GM12878 (cell line): ENCODE measurements around the gene NOS1AP. TPM values are rescaled to one million over a fixed set of nuclear protein-coding genes. Genes with fewer than 3 reads are reported as not detected.

Experiments
- ATAC-seq: fragments of 200-7000 bp; cut with Tn5 transposase; 3 replicates; pipeline ENCODE4 v1.9.1; 2020; ENCODE audit warnings: mild to moderate bottlenecking, moderate library complexity
- BruUV-seq: library from RNA; stranded (reverse); fragments of 400-500 nt; replicated peaks from 2 replicates; lab custom pipeline; 2021; lab: Mats Ljungman, UMichigan
- CTCF ChIA-PET: fragments of 300-600 bp; sonication (Branson Sonifier 250); formaldehyde crosslinking; extraction: SDS; loops from one replicate; lab custom pipeline; 2021; ENCODE audit warnings: inconsistent platforms; lab: Yijun Ruan, JAX
- POLR2A ChIA-PET: fragments of 350-600 bp; formaldehyde crosslinking; extraction: SDS; loops from one replicate; lab custom pipeline; 2021; ENCODE audit warnings: inconsistent platforms; lab: Charles Lee
- RAD21 ChIA-PET: fragments of 300-600 bp; sonication (Branson Sonifier 250); formaldehyde crosslinking; loops from one replicate; lab custom pipeline; 2023; ENCODE audit warnings: antibody characterized with exemption; ENCODE audit not compliant: unreplicated experiment; lab: Charles Lee
- SMC1A ChIA-PET: fragments of 300-600 bp; sonication (Branson Sonifier 250); formaldehyde crosslinking; loops from one replicate; lab custom pipeline; 2023; ENCODE audit not compliant: unreplicated experiment, uncharacterized antibody; lab: Charles Lee
- DNase-seq: peaks from one replicate; pipeline ENCODE4 v3.0.0-alpha.2; 2011; ENCODE audit warnings: low read depth, low spot score
- FAIRE-seq: peaks from 3 replicates; lab custom pipeline; 2011; peaks lifted over from hg19 to GRCh38; lab: Jason Lieb, UNC
- H2AFZ ChIP-seq: 2 replicates; pipeline ENCODE4 v1.6.0; 2011; ENCODE audit warnings: low read depth, low read length, control low read depth; ENCODE audit not compliant: control insufficient read depth
- H3K27ac ChIP-seq: 2 replicates; pipeline ENCODE4 v1.5.1; 2011; ENCODE audit warnings: control low read depth; ENCODE audit not compliant: control insufficient read depth, insufficient read depth
- H3K27me3 ChIP-seq, 2 experiments: replicated peaks in 1 of 2; 2 replicates each; pipeline versions ENCODE4 v1.6.0 to v1.6.1; 2011; ENCODE audit warnings: low read length in 1 of 2; ENCODE audit not compliant: control insufficient read depth in 2 of 2, insufficient read depth in 2 of 2
- H3K36me3 ChIP-seq, 2 experiments: 2 replicates each; pipeline ENCODE4 v1.5.1; 2011; ENCODE audit warnings: low read length in 1 of 2; ENCODE audit not compliant: control insufficient read depth in 2 of 2, insufficient read depth in 2 of 2
- H3K4me1 ChIP-seq: 2 replicates; pipeline ENCODE4 v1.6.1; 2011; ENCODE audit warnings: mild to moderate bottlenecking, low read length, moderate library complexity, mixed read lengths; ENCODE audit not compliant: control insufficient read depth, insufficient read depth
- H3K4me2 ChIP-seq: 2 replicates; pipeline ENCODE4 v1.6.0; 2011; ENCODE audit warnings: control low read depth; ENCODE audit not compliant: control insufficient read depth, insufficient read depth
- H3K4me3 ChIP-seq: fragments of 200-600 bp; sonication (generic); 2 replicates; pipeline ENCODE4 v1.5.1; 2016
- H3K79me2 ChIP-seq: 2 replicates; pipeline ENCODE4 v1.6.0; 2011; ENCODE audit warnings: low read length; ENCODE audit not compliant: control insufficient read depth, insufficient read depth
- H3K9ac ChIP-seq: 2 replicates; pipeline ENCODE4 v1.8.0; 2011; ENCODE audit warnings: low read length, control low read depth, mixed read lengths; ENCODE audit not compliant: control insufficient read depth, insufficient read depth
- H3K9me3 ChIP-seq: replicated peaks from 3 replicates; pipeline ENCODE4 v1.5.1; 2011; ENCODE audit warnings: mild to moderate bottlenecking, low read length; ENCODE audit not compliant: control insufficient read depth, insufficient read depth
- H4K20me1 ChIP-seq: 2 replicates; pipeline ENCODE4 v1.6.0; 2011; ENCODE audit not compliant: control insufficient read depth, insufficient read depth
- PAX5 ChIP-seq: IDR thresholded peaks from 2 replicates; pipeline ENCODE4 v1.6.1; 2011; ENCODE audit warnings: low read depth, low read length, borderline replicate concordance
- PML ChIP-seq: IDR thresholded peaks from 2 replicates; pipeline ENCODE4 v1.6.1; 2012; ENCODE audit warnings: low read length, inconsistent platforms
- POLR2AphosphoS5 ChIP-seq: IDR thresholded peaks from 2 replicates; pipeline ENCODE4 v1.6.1; 2011; ENCODE audit warnings: mild to moderate bottlenecking, low read length, inconsistent platforms
- SKIL ChIP-seq: fragments of 450-650 bp; IDR thresholded peaks from 2 replicates; pipeline ENCODE4 v1.6.1; 2017; ENCODE audit warnings: mild to moderate bottlenecking, low read depth, inconsistent platforms; ENCODE audit not compliant: poor library complexity, severe bottlenecking
- SPI1 ChIP-seq: IDR thresholded peaks from 2 replicates; pipeline ENCODE4 v1.6.1; 2011; ENCODE audit warnings: low read depth, mild to moderate bottlenecking, low read length, moderate library complexity, borderline replicate concordance; ENCODE audit not compliant: insufficient read depth
- STAT3 ChIP-seq: IDR thresholded peaks from 2 replicates; pipeline ENCODE4 v1.6.1; 2011; ENCODE audit warnings: low read depth, low read length, improper control_type of control experiment
- TAF1 ChIP-seq: IDR thresholded peaks from 2 replicates; pipeline ENCODE4 v1.6.1; 2011; ENCODE audit warnings: mild to moderate bottlenecking, low read depth, low read length, borderline replicate concordance
- TCF3 ChIP-seq: IDR thresholded peaks from 2 replicates; pipeline ENCODE4 v1.6.1; 2012; ENCODE audit warnings: low read depth, mild to moderate bottlenecking, low read length, borderline replicate concordance; ENCODE audit not compliant: insufficient read depth
- USF1 ChIP-seq: IDR thresholded peaks from 2 replicates; pipeline ENCODE4 v1.6.1; 2011; ENCODE audit warnings: borderline replicate concordance, low read depth, mild to moderate bottlenecking, moderate library complexity, mixed read lengths, low read length; ENCODE audit not compliant: insufficient read depth; ENCODE audit errors: extremely low read length
- WGBS: methylation state at CpG from one replicate; pipeline ENCODE4 v1.1.6; 2016; ENCODE audit warnings: low lambda C conversion rate; ENCODE audit not compliant: insufficient replicate concordance, insufficient coverage; ENCODE audit errors: missing lambda C conversion rate; 5-methylcytosine and 5-hydroxymethylcytosine counted together
- in situ Hi-C: fragments of 300-500 bp; cut with MboI; formaldehyde crosslinking; loops from 9 replicates; pipeline ENCODE4 v1.14.3; 2018; ENCODE audit warnings: mixed read lengths
- intact Hi-C: fragments of 100-400 bp; cut with micrococcal nuclease; formaldehyde crosslinking; loops from one replicate; pipeline ENCODE4 v1.14.2; 2022; ENCODE audit not compliant: unreplicated experiment
- polyA plus RNA-seq, 11 experiments: library from polyadenylated mRNA; depleted of rRNA in 4 of 11; unstranded in 6 of 11; stranded (reverse) in 5 of 11; fragments of >200 nt; fragmentation: Nextera tagmentation in 4 of 11; fragmentation: Illumina TruSeq in 1 of 11; extraction: Ambion mirVana in 4 of 11; extraction: Trizol in 1 of 11; gene quantifications; 1 replicate in 1 of 11; 2 replicates in 10 of 11; pipeline versions ENCODE4 v1.2.1 to v1.2.3, GENCODE V29; 2011 to 2016; ENCODE audit warnings: inconsistent platforms in 2 of 11, missing spikeins in 2 of 11, low read depth in 1 of 11
- total RNA-seq, 4 experiments: library from RNA; depleted of rRNA in 3 of 4; stranded (reverse); fragments of >200 nt in 3 of 4; fragmentation: Illumina TruSeq in 1 of 4; extraction: Trizol in 1 of 4; gene quantifications; 2 replicates each; pipeline versions ENCODE4 v1.2.1 to v1.2.3, GENCODE V29; 2013 to 2021

The NOS1AP gene
- total and polyA plus RNA-seq, 10 of the 15 experiments (the other 5 are each of a cell fraction or from before 2014, with no cell fraction given): 0.03 to 0.15 TPM; not detected in 8

DNA sequence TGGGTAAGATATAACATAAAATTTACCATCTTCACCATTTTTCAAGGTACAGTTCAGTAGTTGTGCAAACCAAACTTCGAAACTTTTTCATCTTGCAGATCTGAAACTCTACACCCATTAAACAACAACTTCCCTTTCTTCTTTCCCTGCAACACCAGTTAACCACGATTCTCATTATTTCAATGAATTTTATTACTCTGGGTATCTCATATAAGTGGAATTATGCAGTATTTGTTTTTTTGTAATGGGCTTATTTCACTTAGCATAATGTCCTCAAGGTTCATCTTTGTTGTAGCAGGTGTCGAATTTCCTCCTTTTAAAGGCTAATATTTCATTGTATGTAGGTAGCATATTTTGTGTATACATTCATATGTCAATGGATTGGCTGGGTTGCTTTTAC lies 161.0 kb downstream of the NOS1AP start:
- Histone ChIP-seq H3K4me1 (peaks cover 8% of the 10 kb centered on the region), H3K4me3 (no peak overlapping the region), H2AFZ (no peak overlapping the region), H3K27me3 (no peaks in the 10 kb centered on the region; a peak in 1 of 4 replicates), H3K27ac (no peak overlapping the region), H3K79me2 (no peaks in the 10 kb centered on the region), H3K36me3 (no peaks in the 10 kb centered on the region), H3K9ac (no peak overlapping the region), H4K20me1 (no peaks in the 10 kb centered on the region), H3K4me2 (no peak overlapping the region), H3K9me3 (no peaks in the 10 kb centered on the region)
- 28% methylated on average over 3 of the region's 3 CpGs for WGBS
- CTCF ChIA-PET: interaction anchor here (1.3 to 1.5 kb wide), 2 partner anchors 10 to 174 kb away, joined by 3 to 4 read pairs; no protein-coding TSS in a partner anchor
- DNase-seq: no peak
- 0 out of 3 replicates have a peak, but pooled peaks have one; percentile 23 for ATAC-seq
- in situ Hi-C loops: no loop called here
- SMC1A ChIA-PET: interaction anchor here (1.3 kb wide), 1 partner anchor 18 kb away, joined by 3 read pairs; no protein-coding TSS in a partner anchor
- TF ChIP-seq STAT3: no peak
- TF ChIP-seq SKIL: no peak
- no peak for TF ChIP-seq TCF3
- TF ChIP-seq PML: no peak
- TF ChIP-seq POLR2AphosphoS5: no peak
- no peak for TF ChIP-seq TAF1
- TF ChIP-seq SPI1: no peak
- TF ChIP-seq USF1: no peak
- no peak for TF ChIP-seq PAX5
- RAD21 ChIA-PET: interaction anchor here (0.8 kb wide), 1 partner anchor 194 kb away, joined by 3 read pairs; no protein-coding TSS in a partner anchor
- POLR2A ChIA-PET: no interaction called here
- no peak for FAIRE-seq
- BruUV-seq: no TSS peak
- intact Hi-C loops: no loop called here
